Measurements from ENCODE around the gene DAP. TPM values are rescaled to one million over a fixed set of nuclear protein-coding genes. Genes with fewer than 3 reads are reported as not detected.
"Not testable (repeated sequence)": the region's sequence is repeated elsewhere in the genome, so short reads cannot be mapped to it uniquely, and the experiment has no call there.

Gene DAP, protein sequence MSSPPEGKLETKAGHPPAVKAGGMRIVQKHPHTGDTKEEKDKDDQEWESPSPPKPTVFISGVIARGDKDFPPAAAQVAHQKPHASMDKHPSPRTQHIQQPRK
- total RNA-seq: 178 TPM

DNA sequence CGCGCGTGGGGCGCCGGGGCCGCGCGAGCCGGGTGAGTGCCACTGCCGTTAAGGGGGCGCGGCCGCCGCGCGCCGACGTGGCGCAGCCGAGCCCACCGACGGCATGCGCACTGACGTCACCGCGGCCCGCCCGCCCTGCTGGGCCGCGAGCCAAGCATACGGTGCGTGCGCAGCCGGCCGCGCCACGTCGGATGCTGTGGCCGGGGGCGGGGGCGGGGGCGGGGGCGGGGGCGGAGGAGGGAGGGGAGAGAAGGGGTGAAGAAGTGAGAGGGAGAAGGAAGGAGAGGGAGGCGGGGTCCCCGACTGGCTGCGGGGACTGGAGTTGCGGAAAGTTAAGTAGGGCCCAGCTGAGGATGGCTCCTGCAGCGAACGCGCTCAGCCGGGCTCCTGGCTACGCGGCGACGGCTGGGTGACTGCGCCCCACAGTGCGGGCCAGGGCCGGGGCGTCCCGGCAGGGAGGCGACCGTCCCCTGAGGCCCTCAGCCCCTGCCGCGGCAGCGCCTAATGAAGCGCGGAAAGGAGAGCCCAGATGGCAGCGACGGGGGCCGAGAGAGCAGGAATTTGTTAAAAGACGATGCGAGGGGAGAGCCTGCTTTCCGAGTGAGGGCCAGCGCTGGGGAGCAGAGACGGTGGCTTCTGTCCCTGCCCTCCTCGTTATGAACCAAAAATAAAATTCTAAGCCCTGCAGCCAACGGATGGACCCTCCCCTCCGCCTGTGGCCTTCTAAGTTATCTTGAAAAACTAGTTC lies at the start of gene DAP:
DAP (minus strand) TSS at position 50 of the 748 bp plus-strand sequence. CDS start 166 bp downstream, outside the sequence.
- peak; percentile 90 for DNase-seq (ENCODE audit: low spot score)

DNA sequence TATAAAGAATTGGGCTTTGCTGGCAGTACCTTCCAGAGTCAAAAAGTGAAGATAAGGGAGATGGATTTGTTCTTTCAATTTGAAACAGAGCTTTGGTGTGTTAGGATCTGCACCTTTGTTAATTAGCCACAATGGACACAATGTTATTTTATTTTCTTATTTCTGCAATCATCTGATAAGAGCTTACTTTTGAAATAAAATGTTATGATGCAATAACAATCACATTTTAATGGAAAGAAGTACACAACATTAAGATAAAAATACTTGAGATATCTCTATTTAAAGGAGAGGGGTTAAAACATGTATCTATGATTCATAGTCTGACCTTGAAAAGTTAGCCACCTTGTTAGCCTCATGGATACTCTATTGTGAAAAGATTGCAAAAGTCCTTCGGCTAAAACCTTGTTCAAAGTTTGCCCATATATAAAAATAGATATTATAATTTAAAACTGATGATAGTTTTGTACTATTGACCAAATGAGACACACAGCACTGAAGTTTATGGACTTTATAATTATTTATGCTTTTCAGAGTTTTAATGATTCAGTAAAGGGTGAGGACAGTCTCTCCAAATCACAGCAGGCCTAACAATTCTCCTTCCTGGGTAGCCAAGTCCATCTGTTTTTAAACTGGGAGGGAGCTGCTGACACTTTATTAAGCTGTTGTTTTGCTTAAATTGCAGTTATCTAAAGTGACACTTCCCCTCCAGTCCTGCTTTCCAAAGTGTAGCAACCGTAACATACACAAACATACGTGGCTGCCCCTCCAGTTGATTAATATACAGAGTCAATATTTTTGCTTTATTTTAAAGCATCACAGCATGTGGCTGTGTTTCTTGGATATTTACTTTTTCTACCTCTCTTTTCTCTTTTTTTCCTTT lies 47.6 kb upstream of the DAP start:
- DNase-seq (ENCODE audit: low spot score): no peak

DNA sequence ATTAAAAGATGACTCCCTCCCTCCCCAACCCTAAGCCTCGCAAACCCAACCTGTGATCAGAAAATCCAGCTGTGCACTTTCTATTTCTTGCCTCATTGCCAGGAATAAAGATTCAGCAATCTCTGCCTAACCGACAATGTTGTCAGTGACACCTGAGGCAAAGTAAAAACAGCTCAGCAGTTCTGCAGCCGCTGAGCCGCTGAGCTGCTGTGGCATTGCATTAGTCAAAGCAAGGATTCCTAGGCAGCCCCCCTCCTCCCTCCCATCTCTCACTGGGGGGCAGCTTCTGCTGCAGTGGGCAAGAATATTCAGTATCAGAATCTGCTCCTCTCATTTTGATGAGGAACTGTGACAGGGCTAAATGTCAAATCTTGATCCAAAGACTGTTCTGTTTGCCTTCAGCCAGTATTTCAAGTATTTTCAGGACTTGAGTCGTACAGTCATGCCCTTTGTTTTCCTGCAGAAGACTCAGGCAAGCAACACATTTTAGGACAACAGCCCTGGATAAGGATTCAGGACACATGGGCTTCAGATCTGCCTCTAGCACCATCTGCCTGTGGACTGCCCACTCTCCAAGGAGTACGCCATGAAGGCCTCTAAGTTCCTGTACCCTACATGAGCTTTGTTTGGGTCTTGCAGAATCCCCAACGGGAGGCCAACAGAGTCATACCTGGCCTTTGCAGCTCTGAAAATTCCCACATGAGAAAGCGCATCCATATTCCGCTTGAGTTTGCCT lies 41.1 kb upstream of the DAP start:
- no peak for DNase-seq (ENCODE audit: low spot score)

GRCh38 chr5:10800852-10801251 lies 39.8 kb upstream of the DAP start:
- DNase-seq (ENCODE audit: low spot score): no peak

GRCh38 chr5:10797261-10797660 lies 36.2 kb upstream of the DAP start:
- DNase-seq (ENCODE audit: low spot score): no peak

- no peak for DNase-seq (ENCODE audit: low spot score)
These were observed 32.8 kb upstream of the DAP start for GRCh38 chr5:10793785-10794184.

- no peak for DNase-seq (ENCODE audit: low spot score)
These were observed 31.3 kb upstream of the DAP start for GRCh38 chr5:10792336-10792735.

GRCh38 chr5:10789726-10790125 lies 28.7 kb upstream of the DAP start:
- DNase-seq (ENCODE audit: low spot score): no peak

DNA sequence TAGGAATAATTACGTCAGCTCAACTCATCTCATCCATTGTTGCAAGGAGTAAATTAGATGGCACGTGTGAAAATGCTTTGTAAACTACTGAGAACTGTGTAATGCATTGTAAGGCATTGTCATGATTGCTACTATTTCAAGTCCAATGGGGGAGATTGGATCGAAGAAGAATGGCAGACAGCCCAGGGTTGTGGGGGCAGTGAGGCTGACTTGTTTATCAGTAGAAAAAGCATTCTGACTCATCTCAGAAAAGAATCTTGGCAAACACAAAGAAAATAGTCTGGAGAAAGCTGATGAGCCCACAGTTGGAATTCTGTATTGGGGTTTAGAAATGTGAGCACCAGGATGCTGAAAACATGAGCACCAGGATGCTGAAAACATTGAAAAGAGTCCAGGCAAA lies 28.0 kb upstream of the DAP start:
- DNase-seq (ENCODE audit: low spot score): peak; percentile 52

DNA sequence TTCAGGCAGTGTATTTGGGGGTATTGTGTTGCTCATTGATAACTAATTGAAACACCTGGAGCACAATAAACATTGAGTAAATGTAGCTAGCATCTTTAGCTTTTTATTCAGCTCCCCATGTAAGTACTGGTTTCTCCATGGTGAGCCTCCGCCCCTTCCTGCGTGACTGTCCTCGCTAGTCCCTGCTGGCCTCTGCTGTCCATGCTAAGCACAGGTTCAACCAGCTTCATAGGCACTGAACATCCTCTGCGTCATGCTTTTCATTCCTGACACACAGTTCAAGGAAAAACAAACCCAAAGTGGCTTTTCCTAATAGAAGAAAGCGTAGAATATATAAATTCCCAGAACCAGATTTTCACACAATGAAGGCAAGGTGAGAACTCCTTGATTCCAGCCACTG lies 27.3 kb upstream of the DAP start:
- no peak for DNase-seq (ENCODE audit: low spot score)

- no peak for DNase-seq (ENCODE audit: low spot score)
These were observed 25.8 kb upstream of the DAP start for GRCh38 chr5:10786835-10787234.

DNA sequence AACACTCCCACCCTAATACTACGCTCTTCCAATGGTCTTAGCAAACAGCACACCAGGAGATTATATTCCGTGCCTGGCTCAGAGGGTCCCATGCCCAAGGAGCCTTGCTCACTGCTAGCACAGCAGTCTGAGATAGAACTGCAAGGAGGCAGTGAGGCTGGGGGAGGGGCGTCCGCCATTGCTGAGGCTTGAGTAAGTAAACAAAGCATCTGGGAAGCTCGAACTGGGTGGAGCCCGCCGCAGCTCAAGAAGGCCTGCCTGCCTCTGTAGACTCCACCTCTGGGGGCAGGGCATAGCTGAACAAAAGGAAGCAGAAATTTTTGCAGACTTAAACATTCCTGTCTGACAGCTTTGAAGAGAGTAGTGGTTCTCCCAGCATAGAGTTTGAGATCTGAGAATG lies 19.2 kb upstream of the DAP start:
- not testable (repeated sequence) for DNase-seq (ENCODE audit: low spot score)

GRCh38 chr5:10779592-10779991 lies 18.6 kb upstream of the DAP start:
- DNase-seq (ENCODE audit: low spot score): no peak

GRCh38 chr5:10778179-10778910 lies 17.3 kb upstream of the DAP start:
- no peak for DNase-seq (ENCODE audit: low spot score)

DNA sequence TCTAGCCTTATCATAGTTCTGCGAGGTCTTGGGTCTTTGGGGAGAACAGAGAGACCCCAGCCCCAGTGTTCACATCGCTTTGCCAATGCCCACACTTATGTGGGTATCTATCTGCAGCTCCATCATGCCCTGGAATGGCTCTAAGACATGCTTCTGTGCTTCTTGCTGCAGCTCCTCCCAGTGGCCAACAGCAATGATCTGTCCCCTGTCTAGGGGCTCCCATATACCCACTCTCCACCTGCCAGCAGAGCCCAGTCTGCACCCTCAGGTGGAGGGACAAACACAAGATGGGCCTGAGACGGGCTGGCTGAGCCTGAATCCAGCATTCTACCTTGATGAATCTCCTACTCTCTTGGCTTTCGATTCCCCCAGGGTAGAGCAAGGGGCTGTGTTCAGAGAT lies 14.6 kb upstream of the DAP start:
- no peak for DNase-seq (ENCODE audit: low spot score)

- no peak for DNase-seq (ENCODE audit: low spot score)
These were observed 12.0 kb upstream of the DAP start for GRCh38 chr5:10772901-10773585.

DNA sequence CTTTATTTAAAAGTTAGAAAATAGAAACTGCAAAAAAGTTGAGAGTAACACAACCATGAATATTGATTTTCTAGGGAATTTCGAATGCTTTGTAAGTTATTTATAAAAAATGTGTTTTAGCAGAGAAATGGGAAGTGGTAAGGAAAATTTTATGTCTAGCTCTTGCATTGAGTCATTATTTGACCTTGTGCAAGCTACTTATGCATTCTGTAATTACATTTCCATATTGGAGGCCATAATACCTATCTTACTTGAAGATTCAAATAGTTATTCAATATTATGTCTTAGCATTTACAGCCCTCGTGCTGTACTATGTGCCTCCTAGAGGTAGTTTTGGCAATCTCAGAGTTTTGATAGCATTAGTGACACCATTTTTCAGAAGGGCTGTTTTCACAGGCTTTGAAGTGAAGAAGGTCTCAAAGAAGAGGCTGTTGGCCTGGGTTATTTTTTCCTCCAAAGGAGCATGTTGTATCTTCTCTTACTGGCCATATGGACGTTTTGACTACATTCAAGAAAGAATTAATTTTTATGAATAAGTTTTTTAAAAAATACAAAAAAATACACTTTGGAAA lies 7.4 kb upstream of the DAP start:
- no peak for DNase-seq (ENCODE audit: low spot score)

DNA sequence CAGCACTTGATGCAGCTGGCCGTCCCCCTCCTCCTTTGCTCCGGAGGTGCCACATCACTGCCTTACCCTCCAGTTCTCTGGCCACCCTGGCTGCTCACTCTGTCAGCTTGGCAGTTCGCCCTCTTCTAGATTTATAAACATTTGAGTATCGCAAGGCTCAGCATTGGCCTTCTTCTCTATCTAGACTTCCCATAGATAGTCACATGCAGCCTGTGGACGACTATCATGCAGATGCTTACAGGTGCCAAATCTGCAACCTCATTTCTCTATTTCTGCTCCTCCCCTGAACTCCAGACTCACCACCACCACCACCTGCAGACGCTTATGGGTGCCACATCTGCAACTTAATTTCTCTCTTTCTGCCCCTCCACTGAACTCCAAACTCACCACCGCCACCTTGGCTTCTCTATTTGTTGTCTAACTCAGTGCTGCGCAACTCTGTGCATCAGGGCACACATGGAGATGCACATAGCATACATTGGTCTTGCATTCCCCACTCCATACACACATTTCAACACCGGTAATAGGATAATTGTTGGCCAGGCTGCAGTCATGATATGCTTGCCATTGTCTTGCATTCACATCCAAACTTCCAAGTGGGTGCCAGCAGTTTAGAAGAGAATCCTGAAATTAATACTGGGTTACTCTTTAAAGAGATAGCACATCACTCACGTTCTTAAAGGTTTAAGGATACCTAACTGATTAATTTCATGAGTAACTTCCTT lies 1.9 kb upstream of the DAP start:
- DNase-seq (ENCODE audit: low spot score): no peak

GRCh38 chr5:10761933-10762775 lies 1.1 kb upstream of the DAP start:
- peak; percentile 63 for DNase-seq (ENCODE audit: low spot score)

Measured in mucosa of gallbladder (tissue), 1 donor.